Colonic mucosa (tissue), 4 donors: Measurements from ENCODE around the gene CCNF. TPM values are rescaled to one million over a fixed set of nuclear protein-coding genes. Genes with fewer than 3 reads are reported as not detected.

Experiments
- DNase-seq: peaks from one replicate; pipeline ENCODE4 v3.0.0-alpha.2; 2020
- H3K27ac ChIP-seq: fragments of 200-600 bp; one replicate; pipeline ENCODE4 v1.8.0; 2021
- H3K27me3 ChIP-seq: fragments of 200-600 bp; one replicate; pipeline ENCODE4 v1.8.0; 2021
- H3K36me3 ChIP-seq: fragments of 200-600 bp; one replicate; pipeline ENCODE4 v1.8.0; 2021
- H3K4me1 ChIP-seq: fragments of 200-600 bp; one replicate; pipeline ENCODE4 v1.8.0; 2021; ENCODE audit warnings: mild to moderate bottlenecking
- H3K4me3 ChIP-seq: fragments of 200-600 bp; one replicate; pipeline ENCODE4 v1.8.0; 2021
- H3K9ac ChIP-seq, 2 donors: one replicate each; pipeline ENCODE4 v1.7.0; 2013; ENCODE audit warnings: control low read depth in 2 of 2, low read depth in 2 of 2, low read length in 2 of 2
- H3K9me3 ChIP-seq: fragments of 200-600 bp; one replicate; pipeline ENCODE4 v1.8.0; 2021
- intact Hi-C: fragments of 100-400 bp; cut with DNase I; formaldehyde crosslinking; loops from one replicate; pipeline ENCODE4 v1.14.1; 2022
- total RNA-seq, 2 donors: library from RNA; stranded (reverse); fragmentation: NEBNext Ultra II Directional in 1 of 2; extraction: Animal tissue kit (Norgen Biotek cat#: 25700) in 1 of 2; gene quantifications; one replicate each; pipeline ENCODE4 v1.2.1, GENCODE V29; 2021
- TF ChIP-seq, protein P1 (sequence below): fragments of 200-600 bp; IDR thresholded peaks from one replicate; pipeline ENCODE4 v1.8.0; 2022; ENCODE audit warnings: antibody characterized with exemption, mild to moderate bottlenecking
- donor health status: healthy.
- donor health status: DM: no; HTN: no; CAD: no.
- donor health status: DM: no; HTN: no; CAD: no.

CCNF gene
- total RNA-seq, 2 donors from 2014 or later = 8.6 to 38.2 TPM

DNA sequence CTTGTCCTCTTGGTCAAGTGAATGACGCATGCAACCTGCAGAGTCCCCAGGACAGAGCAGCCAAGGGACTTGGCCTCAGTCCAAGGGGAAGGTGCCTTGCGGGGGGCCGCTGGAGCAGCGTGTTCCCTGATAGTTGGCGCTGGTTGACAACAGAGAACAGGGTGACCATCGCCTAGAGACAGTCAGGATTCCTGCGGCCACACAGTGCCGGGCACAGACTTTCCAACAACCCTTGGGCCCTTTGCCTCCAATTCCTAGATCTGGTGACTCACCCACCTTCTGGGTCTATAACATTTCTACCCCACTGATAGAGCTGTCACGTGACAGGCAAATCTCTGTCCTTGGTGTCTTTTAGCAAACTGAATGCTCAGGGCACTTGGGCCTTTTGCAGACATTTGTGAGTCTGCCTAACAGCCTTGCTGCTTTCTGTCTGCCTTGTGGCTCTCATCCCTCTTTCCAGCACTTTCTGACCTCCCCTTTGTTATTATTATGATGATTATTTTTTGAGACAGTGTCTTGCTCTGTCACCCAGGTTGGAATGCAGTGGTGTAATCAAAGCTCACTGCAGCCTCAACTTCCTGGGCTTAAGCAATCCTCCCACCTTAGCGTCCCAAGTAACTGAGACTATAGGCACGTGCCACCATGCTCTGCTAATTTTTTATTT, 18.8 kb downstream of the CCNF start:
- H3K9ac ChIP-seq = no peak overlapping the region
- TF ChIP-seq, protein P1, sequence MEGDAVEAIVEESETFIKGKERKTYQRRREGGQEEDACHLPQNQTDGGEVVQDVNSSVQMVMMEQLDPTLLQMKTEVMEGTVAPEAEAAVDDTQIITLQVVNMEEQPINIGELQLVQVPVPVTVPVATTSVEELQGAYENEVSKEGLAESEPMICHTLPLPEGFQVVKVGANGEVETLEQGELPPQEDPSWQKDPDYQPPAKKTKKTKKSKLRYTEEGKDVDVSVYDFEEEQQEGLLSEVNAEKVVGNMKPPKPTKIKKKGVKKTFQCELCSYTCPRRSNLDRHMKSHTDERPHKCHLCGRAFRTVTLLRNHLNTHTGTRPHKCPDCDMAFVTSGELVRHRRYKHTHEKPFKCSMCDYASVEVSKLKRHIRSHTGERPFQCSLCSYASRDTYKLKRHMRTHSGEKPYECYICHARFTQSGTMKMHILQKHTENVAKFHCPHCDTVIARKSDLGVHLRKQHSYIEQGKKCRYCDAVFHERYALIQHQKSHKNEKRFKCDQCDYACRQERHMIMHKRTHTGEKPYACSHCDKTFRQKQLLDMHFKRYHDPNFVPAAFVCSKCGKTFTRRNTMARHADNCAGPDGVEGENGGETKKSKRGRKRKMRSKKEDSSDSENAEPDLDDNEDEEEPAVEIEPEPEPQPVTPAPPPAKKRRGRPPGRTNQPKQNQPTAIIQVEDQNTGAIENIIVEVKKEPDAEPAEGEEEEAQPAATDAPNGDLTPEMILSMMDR = no peak
- intact Hi-C loops = no loop called here
- H3K27me3 ChIP-seq = no peaks in the 10 kb centered on the region
- no peaks in the 10 kb centered on the region for H3K4me1 ChIP-seq
- DNase-seq = no peak
- H3K36me3 ChIP-seq = no peaks in the 10 kb centered on the region
- no peak overlapping the region for H3K4me3 ChIP-seq
- no peaks in the 10 kb centered on the region for H3K9me3 ChIP-seq
- H3K27ac ChIP-seq = no peak overlapping the region

DNA sequence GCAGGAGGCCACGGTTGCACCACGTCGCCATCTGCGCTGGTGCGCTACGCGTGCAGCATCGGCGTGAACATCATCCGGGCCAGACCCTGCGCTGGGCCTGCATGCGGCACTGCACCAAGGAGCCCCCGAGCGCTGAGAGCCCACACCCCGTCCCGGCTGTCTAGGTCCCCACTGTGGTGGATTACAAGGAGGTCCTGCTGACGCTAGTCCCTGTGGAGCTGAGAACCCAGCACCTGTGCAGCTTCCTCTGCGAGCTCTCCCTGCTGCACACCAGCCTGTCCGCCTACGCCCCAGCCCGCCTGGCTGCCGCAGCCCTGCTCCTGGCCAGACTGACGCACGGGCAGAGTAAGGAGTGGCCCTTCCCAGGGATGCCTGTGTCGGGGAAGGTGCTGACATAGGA, 19.9 kb downstream of the CCNF start:
- no peak overlapping the region for H3K4me3 ChIP-seq
- intact Hi-C loops = no loop called here
- no peaks in the 10 kb centered on the region for H3K36me3 ChIP-seq
- no peaks in the 10 kb centered on the region for H3K27me3 ChIP-seq
- no peak for DNase-seq
- no peaks in the 10 kb centered on the region for H3K9me3 ChIP-seq
- no peaks in the 10 kb centered on the region for H3K4me1 ChIP-seq
- H3K9ac ChIP-seq = no peak overlapping the region
- TF ChIP-seq, protein P1 = no peak
- H3K27ac ChIP-seq = no peak overlapping the region

DNA sequence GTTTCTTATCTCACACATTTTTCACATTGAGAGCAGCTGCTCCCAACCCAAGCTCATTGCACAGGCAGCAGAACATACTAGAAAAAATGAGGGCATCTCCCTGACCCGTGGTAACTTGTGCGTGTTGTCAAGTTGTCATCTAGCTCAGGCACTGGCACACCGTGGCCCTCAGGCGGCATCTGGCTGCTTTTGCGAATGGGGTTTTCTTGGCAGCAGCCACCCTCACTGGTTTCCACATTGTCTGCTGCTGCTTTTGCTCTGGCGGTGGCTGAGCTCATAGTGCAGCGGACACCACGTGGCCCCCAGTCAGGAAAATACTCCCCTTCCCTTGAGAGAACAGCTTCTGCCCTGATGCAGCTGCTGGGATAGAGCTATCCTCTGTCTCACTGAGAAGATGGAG, 21.3 kb downstream of the CCNF start:
- no peaks in the 10 kb centered on the region for H3K4me1 ChIP-seq
- intact Hi-C loops = no loop called here
- H3K27ac ChIP-seq = no peak overlapping the region
- H3K27me3 ChIP-seq = no peaks in the 10 kb centered on the region
- no peak overlapping the region for H3K4me3 ChIP-seq
- DNase-seq = no peak
- no peaks in the 10 kb centered on the region for H3K9me3 ChIP-seq
- H3K9ac ChIP-seq = no peak overlapping the region
- H3K36me3 ChIP-seq = no peaks in the 10 kb centered on the region
- TF ChIP-seq, protein P1 = no peak

DNA sequence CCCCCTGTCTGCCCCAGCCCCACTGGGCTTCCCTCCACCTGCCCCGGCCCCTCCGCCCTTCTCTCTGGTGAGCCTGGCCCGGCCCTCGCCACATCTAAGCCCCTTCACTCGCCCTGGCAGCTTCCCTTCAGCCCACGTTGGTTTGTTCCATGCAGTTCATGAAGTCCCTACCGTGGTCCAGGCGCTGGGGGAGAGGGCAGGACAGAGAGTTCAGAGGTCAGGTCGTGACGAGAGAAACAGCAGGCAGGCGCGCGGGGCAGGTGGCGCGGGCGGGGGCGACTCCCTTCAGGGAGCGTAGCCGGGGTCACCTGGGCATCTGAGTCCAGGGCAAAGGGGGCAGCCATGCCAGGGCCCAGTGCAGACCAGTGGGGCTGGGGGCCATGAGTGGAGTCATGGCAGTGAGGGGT, 21.7 kb downstream of the CCNF start:
- Histone ChIP-seq H3K9me3 (no peaks in the 10 kb centered on the region), H3K9ac (no peak overlapping the region), H3K4me1 (no peaks in the 10 kb centered on the region), H3K27me3 (no peaks in the 10 kb centered on the region), H3K4me3 (no peak overlapping the region), H3K36me3 (no peaks in the 10 kb centered on the region), H3K27ac (no peak overlapping the region)
- TF ChIP-seq, protein P1 = no peak
- intact Hi-C loops = no loop called here
- DNase-seq = no peak

GRCh38 chr16:2451851-2452320, 22.6 kb downstream of the CCNF start:
- no peak overlapping the region for H3K27ac ChIP-seq
- no peaks in the 10 kb centered on the region for H3K36me3 ChIP-seq
- no peaks in the 10 kb centered on the region for H3K27me3 ChIP-seq
- no peak for DNase-seq
- no peaks in the 10 kb centered on the region for H3K9me3 ChIP-seq
- H3K4me1 ChIP-seq = no peaks in the 10 kb centered on the region
- H3K4me3 ChIP-seq = no peak overlapping the region
- TF ChIP-seq, protein P1 = no peak
- intact Hi-C loops = no loop called here
- H3K9ac ChIP-seq = no peak overlapping the region
